ENCODE results near the gene PRPF19.

Gene PRPF19

GRCh38 chr11:60906132-60906972, at the start of gene PRPF19:
Gene PRPF19, minus strand, starts transcription at chr11:60906585. Its CDS starts 203 bp downstream, at chr11:60906382.
- DNase-seq: peak; percentile 97 to 99 (median 98)

DNA sequence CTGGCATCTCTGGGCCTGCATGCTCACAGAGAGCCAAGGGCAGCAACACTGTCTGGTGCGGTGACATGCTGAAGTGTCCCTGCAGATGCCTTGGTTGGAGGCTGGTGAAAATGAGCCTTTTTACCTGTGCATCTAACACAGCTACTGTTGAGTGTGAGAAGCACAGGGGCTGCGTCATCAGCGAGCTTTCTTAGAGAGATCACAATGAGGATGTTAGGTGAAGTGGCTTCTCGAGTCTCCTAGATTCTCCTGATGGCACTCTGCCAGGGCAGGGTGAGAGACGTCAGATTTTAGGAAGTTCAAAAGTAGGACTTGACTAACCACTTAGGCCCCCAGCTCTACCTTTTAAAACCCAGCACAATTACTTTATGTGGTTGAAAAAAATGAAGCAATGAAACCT, 49.2 kb upstream of the PRPF19 start:
- peak in 1 of 3 experiments; percentile 87 for DNase-seq

DNA sequence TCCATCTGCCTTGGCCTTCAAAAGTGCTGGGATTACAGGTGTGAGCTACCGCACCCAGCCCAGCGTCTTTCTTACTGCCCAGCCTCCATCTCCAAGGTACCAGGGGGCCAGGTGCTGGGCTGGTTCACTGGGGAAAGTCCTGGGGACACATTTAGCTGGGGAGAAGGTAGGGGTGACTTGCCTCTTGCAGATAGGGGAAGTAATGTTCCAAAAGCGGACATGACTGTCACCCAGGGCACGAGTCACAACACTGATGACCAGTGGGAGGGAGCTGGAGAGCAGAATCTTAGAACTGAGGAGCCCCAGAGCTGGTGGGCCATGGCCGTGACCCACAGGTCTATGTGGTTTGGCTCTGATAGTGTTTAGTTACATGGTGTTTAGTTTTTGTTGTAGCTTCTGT, 48.0 kb upstream of the PRPF19 start:
- no peak for DNase-seq

DNA sequence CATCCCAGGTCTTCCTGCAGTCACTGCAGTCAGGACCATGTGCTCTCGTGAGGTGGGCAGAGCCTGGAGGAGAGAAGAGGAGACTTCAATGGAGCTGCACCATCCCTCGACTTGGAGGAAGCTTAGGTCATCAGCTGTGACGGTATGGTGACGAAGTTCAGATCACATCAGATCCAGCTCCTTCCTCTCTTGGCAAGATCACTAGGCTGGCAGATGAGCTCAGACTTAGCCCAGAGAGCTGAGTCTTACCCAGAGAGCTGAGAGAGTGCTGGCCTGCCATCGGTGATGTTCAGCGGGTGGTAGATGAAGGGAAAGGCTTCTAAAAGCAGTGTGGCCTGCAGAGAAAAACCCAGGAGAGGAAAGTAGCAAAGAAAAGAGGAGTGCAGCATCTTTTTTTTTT, 47.4 kb upstream of the PRPF19 start:
- no peak for DNase-seq

DNA sequence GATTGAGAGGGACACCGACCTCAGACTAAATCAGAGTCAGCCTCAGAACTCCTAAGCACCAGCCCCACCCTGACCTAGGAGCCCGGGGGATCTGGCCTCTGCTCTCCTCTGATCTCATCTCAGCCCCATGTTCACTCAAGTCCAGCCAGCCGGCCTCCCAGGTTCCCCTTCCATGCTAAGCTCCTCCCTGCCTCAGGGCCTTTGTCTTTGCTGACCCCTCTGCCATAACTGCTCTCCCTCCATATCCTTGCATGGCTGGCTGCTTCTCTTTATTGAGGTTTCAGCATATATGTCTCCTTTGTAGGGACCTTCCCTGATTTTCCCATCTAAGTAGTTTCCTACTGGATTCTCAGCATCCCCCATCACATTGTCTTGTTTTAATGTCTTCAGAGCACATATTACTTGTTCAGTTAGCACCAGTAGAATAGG, 46.4 kb upstream of the PRPF19 start:
- no peak for DNase-seq

DNA sequence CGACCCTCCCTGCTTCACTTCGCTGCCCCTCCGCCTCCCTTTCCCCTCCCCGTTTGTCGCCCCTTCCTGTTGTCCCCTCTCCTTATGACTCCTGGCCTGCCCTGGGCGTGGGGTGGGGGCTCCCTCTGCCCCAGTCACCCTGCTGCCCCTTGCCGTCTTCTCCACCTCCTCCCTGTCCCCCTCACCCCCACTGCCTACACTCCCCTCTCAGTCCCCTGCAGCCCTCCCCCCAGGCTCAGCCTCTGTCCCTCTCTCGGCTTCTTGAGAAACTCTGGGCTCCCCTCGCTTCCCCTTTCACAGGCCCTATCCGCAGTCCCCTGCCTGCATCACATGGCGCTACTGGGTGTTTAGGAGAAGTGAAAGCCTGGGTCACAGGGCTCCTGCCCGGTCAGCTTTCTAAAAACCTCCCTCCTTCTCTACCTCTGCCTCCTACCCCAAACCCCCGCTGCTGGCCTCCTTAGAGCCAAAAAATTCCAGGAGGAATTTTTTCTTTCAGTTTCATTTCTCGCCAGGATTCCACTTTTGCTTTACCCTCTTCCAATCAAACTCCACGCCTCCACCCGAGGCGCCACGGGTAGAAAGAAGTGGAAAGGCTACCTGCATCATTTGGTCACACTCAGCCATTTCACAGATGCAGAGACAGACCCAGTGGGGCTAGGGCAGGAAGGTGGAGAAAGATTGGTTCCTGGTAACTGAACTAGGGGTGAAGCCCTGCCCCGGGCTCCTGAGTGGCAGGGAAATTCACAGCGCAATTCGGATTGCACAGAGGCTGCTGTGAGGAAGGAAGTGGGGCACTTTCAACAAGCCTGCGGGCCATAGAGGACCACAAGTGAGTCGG, 45.7 kb upstream of the PRPF19 start, which contains the start of gene SLC15A3:
SLC15A3 (minus strand) TSS at position 273 of the 838 bp plus-strand sequence. CDS start 625 bp downstream, outside the sequence.
- DNase-seq: no peak

DNA sequence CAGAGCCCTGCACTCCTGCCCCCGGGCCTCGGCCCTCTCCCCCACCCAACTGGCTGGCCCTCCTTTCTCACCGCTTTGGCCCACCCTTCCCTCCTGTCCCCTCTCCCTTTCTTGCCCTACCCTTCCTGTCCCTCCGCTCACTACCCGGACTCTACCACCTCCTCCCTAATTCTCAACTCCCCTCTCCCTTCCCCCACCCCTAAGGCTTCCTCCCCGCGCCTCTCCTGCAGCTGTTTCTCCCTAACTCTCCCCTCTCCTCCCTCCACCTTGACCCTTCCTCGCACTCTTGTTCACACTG, 45.2 kb upstream of the PRPF19 start:
- no peak for DNase-seq

DNA sequence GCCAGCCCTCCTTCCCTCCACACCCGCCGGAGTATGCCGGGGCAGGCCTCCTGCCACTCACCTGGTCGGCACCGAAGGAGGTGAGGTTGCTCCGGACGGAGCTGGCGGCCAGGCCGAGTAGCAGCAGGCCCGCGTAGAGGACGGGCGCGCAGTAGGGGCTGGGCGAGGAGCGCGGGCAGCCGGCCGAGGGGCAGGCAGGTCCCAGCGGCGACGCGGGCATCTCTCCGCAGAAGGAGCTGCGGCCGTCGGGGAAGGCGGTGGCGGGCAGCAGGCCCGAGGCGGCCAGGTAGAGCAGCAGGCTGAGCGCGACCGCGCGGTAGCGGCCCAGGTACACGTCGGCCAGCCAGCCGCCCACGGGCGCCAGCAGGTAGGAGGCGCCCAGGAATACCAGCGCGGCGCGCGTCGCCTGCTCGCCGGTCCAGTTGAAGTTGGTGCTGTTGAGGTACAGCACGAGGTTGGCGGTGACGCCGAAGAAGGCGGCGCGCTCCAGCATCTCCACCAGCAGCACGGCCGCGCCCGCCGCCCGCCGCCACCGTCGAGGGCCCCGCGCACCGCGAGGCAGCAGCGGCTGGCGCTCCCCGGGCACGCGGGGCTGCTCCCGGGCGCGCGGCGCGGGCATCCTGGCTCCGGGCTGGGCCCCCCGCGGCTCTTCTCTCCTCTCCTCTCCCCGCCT, 44.7 kb upstream of the PRPF19 start:
- no peak for DNase-seq

GRCh38 chr11:60950024-60950423, 43.6 kb upstream of the PRPF19 start:
- DNase-seq: no peak

DNA sequence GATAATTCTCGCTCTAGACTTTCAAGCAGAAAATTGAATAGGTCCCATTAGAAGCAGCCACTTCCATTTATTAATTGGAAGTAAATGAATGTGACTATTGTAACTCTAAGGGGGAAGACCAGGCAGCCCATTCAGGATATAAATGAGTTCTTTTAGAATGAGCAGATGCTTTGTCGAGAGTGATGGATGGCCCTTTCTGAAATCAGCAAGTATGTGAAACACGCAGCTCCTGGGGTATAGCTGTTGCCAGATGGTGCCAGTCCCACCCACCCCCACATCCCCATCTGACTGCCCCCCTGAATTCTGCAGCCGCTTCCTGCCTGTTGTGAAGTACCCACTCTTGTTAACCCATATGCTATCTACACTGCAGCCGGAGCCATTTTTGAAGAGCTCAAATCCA, 41.9 kb upstream of the PRPF19 start:
- DNase-seq: peak in 1 of 3 experiments; percentile 29

GRCh38 chr11:60947700-60948099, 41.3 kb upstream of the PRPF19 start:
- no peak for DNase-seq

DNA sequence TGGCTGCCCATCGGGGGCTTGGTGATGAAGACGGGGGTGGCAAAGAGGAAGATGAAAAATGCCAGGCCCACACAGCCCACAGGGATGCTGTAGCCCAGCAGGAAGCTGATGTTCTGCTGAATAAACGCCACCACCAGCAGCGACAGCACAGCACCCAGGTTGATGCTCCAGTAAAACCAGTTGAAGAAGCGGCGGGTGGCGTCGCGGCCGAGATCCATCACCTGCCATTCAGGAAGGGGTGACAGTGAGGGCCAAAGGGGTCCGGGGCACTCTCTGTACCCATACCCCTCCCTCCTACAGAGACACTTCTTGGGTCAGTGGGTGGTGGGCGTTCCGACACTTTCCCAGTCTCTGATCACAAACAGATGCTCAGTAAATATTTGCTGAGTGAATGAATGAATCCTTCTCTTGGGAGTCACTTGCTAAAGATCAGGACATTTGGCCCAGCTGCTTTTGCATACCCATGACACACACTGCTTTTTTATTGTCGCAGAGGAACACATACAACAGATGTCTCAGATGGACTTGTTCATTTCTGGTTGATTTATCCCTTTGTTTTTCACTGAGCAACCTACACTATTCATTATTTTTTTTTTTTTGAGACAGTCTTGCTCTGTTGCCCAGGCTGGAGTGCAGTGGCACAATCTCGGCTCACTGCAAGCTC, 40.3 kb upstream of the PRPF19 start:
- peak; percentile 41 to 68 (median 46) for DNase-seq

DNA sequence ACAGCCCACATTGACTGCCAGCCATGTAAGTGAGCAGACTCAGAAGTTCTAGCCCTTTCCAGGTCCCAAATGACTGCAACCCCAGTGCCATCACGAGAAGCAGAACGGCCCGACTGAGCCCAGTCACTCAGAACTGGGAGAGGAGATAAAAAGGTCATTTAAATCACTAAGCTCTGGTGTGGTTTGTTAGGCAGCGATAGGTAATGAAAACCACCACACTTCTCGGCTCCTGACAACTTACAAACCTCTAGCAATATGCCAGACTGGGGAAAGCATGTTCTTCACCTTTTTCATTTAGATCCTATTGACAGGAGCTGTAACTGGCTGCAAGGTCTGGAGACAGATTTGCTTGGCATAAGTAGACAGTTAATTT, 38.9 kb upstream of the PRPF19 start:
- no peak for DNase-seq

- DNase-seq: no peak
Measured at GRCh38 chr11:60944490-60945294, 38.3 kb upstream of the PRPF19 start.

- DNase-seq: peak in 2 of 3 experiments; percentile 44 to 79
Measured at GRCh38 chr11:60942970-60943565, 36.7 kb upstream of the PRPF19 start.

DNA sequence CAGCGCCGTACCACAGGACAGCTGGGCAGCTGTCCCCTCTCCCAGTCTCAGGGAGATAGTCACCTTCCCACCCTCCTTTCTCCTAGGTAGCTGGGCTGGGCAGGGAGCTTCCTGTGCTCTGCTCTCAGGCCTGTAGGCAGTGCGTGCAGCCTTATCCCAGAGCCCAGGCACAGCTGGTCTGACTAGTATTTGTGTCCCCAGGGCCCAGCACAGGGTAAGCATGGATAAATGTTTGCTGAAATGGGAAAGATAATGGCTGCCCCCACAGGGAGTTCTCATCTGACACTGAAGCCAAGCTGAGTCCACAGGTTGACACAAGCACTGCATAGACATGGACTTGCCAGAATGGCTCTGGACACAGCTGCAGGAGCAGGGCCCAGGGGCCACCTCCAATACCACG, 35.8 kb upstream of the PRPF19 start:
- peak in 2 of 3 experiments; percentile 19 to 62 for DNase-seq

GRCh38 chr11:60941371-60942119, 35.2 kb upstream of the PRPF19 start:
- DNase-seq: no peak

DNA sequence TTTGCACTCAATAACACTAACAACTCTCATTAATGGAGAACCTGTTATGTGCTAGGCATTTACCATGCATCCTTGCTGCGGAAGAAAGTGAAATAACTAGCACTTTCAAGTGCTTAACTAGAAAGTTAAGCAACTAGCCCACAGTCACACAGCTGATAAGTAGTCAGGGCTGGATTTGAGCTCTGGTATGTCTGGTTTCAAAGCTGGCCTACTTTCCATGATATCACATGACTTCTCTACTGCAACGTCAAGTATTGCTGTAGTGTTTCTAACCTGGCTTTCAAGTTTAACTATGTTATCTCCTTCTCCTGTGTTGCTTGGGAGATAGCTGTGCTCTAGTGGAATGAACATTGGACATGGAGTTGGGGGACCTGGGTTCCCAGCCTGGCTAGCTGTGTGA, 33.5 kb upstream of the PRPF19 start:
- DNase-seq: no peak

DNA sequence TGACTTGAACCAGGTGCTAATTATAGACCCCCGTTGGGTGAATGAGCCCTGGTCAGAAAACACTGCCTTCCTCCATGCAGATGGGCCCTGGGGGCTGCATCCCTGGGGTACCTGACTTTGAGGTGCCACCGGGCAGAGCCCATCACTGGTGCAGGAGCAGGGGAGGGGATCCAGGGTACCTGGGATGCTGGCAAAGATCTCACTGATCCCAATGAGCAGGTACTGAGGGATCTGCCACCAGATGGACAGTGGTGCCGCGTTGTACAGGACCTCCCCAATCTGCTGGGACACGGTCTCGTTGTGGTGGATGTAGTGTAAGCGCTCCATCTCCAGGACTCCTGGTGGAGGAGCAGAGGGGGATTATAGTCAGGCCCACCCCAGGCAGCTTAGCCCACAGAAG, 32.9 kb upstream of the PRPF19 start:
- no peak for DNase-seq

- no peak for DNase-seq
Measured at GRCh38 chr11:60938500-60938899, 32.1 kb upstream of the PRPF19 start.

DNA sequence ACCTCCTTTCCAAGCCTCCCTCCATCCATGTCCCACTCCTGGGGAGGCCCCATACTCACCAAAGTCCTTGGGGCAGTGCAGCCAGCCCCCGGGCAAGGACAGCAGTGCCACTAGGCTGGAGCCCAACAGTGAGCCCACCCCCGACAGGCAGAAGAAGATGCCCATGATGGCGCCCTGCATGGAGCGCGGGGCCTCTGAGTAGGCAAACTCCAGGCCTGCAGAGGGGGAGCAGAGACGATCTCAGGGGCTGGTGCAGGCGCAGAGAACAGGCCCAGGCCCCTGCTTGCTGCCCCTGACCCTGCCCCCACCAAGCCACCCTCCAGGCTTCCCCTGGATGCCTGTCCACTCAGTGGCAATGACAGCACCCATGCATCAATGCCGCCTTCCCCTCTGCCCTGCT, 31.4 kb upstream of the PRPF19 start:
- DNase-seq: no peak

All from NCI-H1417 (cell line).